Measurements from ENCODE around the gene GSTM3. TPM values are rescaled to one million over a fixed set of nuclear protein-coding genes. Genes with fewer than 3 reads are reported as not detected.
"Not testable (repeated sequence)": the region's sequence is repeated elsewhere in the genome, so short reads cannot be mapped to it uniquely, and the experiment has no call there.

The GSTM3 gene
- total RNA-seq, 1 experiment from 2014 or later = 67.9 TPM

GRCh38 chr1:109768335-109768650 is 27.5 kb upstream of the GSTM3 start:
- intact Hi-C loops (cut with micrococcal nuclease; ENCODE audit: unreplicated experiment) = no loop called here
- Mint-ChIP-seq H3K9me3 (ENCODE audit: low read depth, unreplicated experiment) (no peaks in the 10 kb centered on the region), H3K27ac (ENCODE audit: unreplicated experiment) (no peak overlapping the region), H3K4me1 (ENCODE audit: low read depth, unreplicated experiment) (peaks cover 9% of the 10 kb centered on the region), H3K27me3 (ENCODE audit: unreplicated experiment) (no peaks in the 10 kb centered on the region), H3K36me3 (ENCODE audit: insufficient read depth, unreplicated experiment) (peaks cover 10% of the 10 kb centered on the region), H3K4me3 (ENCODE audit: low read depth, unreplicated experiment) (no peak overlapping the region)
- no peak for TF ChIP-seq CTCF (IDR thresholded peaks at IDR 0.05; ENCODE audit: unreplicated experiment)
- DNase-seq = no peak
- no TSS peak for BruUV-seq (replicated peaks)
- CTCF ChIA-PET = interaction anchor here (0.6 to 1.2 kb wide), 2 partner anchors 128 to 815 kb away, joined by 3 read pairs; no protein-coding TSS in a partner anchor

GRCh38 chr1:109767637-109768334 is 26.9 kb upstream of the GSTM3 start:
- no peak overlapping the region for H3K4me3 Mint-ChIP-seq (ENCODE audit: low read depth, unreplicated experiment)
- DNase-seq = no peak
- H3K9me3 Mint-ChIP-seq (ENCODE audit: low read depth, unreplicated experiment) = no peaks in the 10 kb centered on the region
- no peak for TF ChIP-seq CTCF (IDR thresholded peaks at IDR 0.05; ENCODE audit: unreplicated experiment)
- no peak overlapping the region for H3K27ac Mint-ChIP-seq (ENCODE audit: unreplicated experiment)
- BruUV-seq (replicated peaks) = no TSS peak
- H3K36me3 Mint-ChIP-seq (ENCODE audit: insufficient read depth, unreplicated experiment) = peaks cover 14% of the 10 kb centered on the region
- no peaks in the 10 kb centered on the region for H3K27me3 Mint-ChIP-seq (ENCODE audit: unreplicated experiment)
- peaks cover 12% of the 10 kb centered on the region for H3K4me1 Mint-ChIP-seq (ENCODE audit: low read depth, unreplicated experiment)
- intact Hi-C loops (cut with micrococcal nuclease; ENCODE audit: unreplicated experiment) = no loop called here
- CTCF ChIA-PET = interaction anchor here (0.6 to 1.2 kb wide), 2 partner anchors 127 to 815 kb away, joined by 3 read pairs; no protein-coding TSS in a partner anchor

- DNase-seq; CTCF ChIA-PET; H3K27me3 Mint-ChIP-seq (ENCODE audit: unreplicated experiment); H3K4me3 Mint-ChIP-seq (ENCODE audit: low read depth, unreplicated experiment); intact Hi-C loops (cut with micrococcal nuclease; ENCODE audit: unreplicated experiment); BruUV-seq (replicated peaks); H3K27ac Mint-ChIP-seq (ENCODE audit: unreplicated experiment); H3K9me3 Mint-ChIP-seq (ENCODE audit: low read depth, unreplicated experiment): not testable (repeated sequence)
- Mint-ChIP-seq H3K36me3 (ENCODE audit: insufficient read depth, unreplicated experiment) (peaks cover 17% of the 10 kb centered on the region), H3K4me1 (ENCODE audit: low read depth, unreplicated experiment) (peaks cover 19% of the 10 kb centered on the region)
Measured at GRCh38 chr1:109766991-109767636, 26.3 kb upstream of the GSTM3 start.

GRCh38 chr1:109765896-109766615 is 25.2 kb upstream of the GSTM3 start:
- peaks cover 20% of the 10 kb centered on the region for H3K4me1 Mint-ChIP-seq (ENCODE audit: low read depth, unreplicated experiment)
- peaks cover 17% of the 10 kb centered on the region for H3K36me3 Mint-ChIP-seq (ENCODE audit: insufficient read depth, unreplicated experiment)
- no peaks in the 10 kb centered on the region for H3K9me3 Mint-ChIP-seq (ENCODE audit: low read depth, unreplicated experiment)
- no peaks in the 10 kb centered on the region for H3K27me3 Mint-ChIP-seq (ENCODE audit: unreplicated experiment)
- no peak overlapping the region for H3K4me3 Mint-ChIP-seq (ENCODE audit: low read depth, unreplicated experiment)
- no peak for TF ChIP-seq CTCF (IDR thresholded peaks at IDR 0.05; ENCODE audit: unreplicated experiment)
- H3K27ac Mint-ChIP-seq (ENCODE audit: unreplicated experiment) = no peak overlapping the region
- CTCF ChIA-PET = no interaction called here
- DNase-seq = no peak
- intact Hi-C loops (cut with micrococcal nuclease; ENCODE audit: unreplicated experiment) = no loop called here
- no TSS peak for BruUV-seq (replicated peaks)

Data from Calu3 (cell line).